WTC11 (cell line): Measurements from ENCODE around the gene PRSS57. TPM values are rescaled to one million over a fixed set of nuclear protein-coding genes. Genes with fewer than 3 reads are reported as not detected.

ENCODE experiments used
- ATAC-seq: fragments of 200-7000 bp; cut with Tn5 transposase; 2 replicates; pipeline ENCODE4 v1.10.0; 2021; ENCODE audit warnings: mild to moderate bottlenecking, moderate library complexity
- CTCF ChIA-PET: fragments of 300-600 bp; sonication (Branson Sonifier 250); formaldehyde crosslinking; loops from one replicate; lab custom pipeline; 2021; ENCODE audit warnings: antibody characterized with exemption; lab: Charles Lee
- POLR2A ChIA-PET: fragments of 350-600 bp; sonication (Branson Sonifier 250); formaldehyde crosslinking; loops from one replicate; lab custom pipeline; 2021; ENCODE audit warnings: antibody characterized with exemption; lab: Charles Lee
- DNase-seq: peaks from one replicate; pipeline ENCODE4 v3.0.0; 2021; ENCODE audit warnings: low spot score
- H3K27ac Mint-ChIP-seq: 2 replicates; pipeline ENCODE4 v1.8.0; 2021; ENCODE audit warnings: mixed read lengths
- H3K27me3 Mint-ChIP-seq: 2 replicates; pipeline ENCODE4 v1.8.0; 2021; ENCODE audit warnings: low read depth, mild to moderate bottlenecking, moderate library complexity, mixed read lengths
- H3K36me3 Mint-ChIP-seq: 2 replicates; pipeline ENCODE4 v1.8.0; 2021; ENCODE audit warnings: mixed read lengths
- H3K4me1 Mint-ChIP-seq: 2 replicates; pipeline ENCODE4 v1.8.0; 2022; ENCODE audit warnings: mixed read lengths
- H3K4me3 Mint-ChIP-seq: 2 replicates; pipeline ENCODE4 v1.8.0; 2021; ENCODE audit warnings: mild to moderate bottlenecking, moderate library complexity, mixed read lengths
- H3K9me3 Mint-ChIP-seq: 2 replicates; pipeline ENCODE4 v1.8.0; 2021; ENCODE audit warnings: mixed read lengths
- AFF4 ChIP-seq: sonication (generic); formaldehyde crosslinking; IDR thresholded peaks from 2 replicates; pipeline ENCODE4 v1.8.1; 2023; ENCODE audit warnings: mild to moderate bottlenecking, missing genetic modification reagents, borderline replicate concordance
- ELF4 ChIP-seq: sonication (generic); formaldehyde crosslinking; IDR thresholded peaks from 2 replicates; pipeline ENCODE4 v1.8.1; 2022; ENCODE audit warnings: low read depth, mild to moderate bottlenecking, moderate library complexity, missing genetic modification reagents
- GTF2I ChIP-seq: fragments of 250-450 bp; sonication (Bioruptor Pico); conservative IDR thresholded peaks from 2 replicates; pipeline ENCODE4 v1.4.0; 2021; ENCODE audit warnings: mild to moderate bottlenecking
- MXD4 ChIP-seq: fragments of 250-450 bp; sonication (Bioruptor Pico); IDR thresholded peaks from 2 replicates; pipeline ENCODE4 v1.8.0; 2021; ENCODE audit warnings: mild to moderate bottlenecking, moderate library complexity, borderline replicate concordance
- NFE2L1 ChIP-seq: sonication (generic); formaldehyde crosslinking; IDR thresholded peaks from 2 replicates; pipeline ENCODE4 v1.8.1; 2023; ENCODE audit warnings: missing genetic modification reagents
- SOX15 ChIP-seq: fragments of 250-450 bp; sonication (Bioruptor Pico); IDR thresholded peaks from 2 replicates; pipeline ENCODE4 v1.9.0; 2021; ENCODE audit warnings: mild to moderate bottlenecking
- ZBTB21 ChIP-seq: sonication (generic); formaldehyde crosslinking; IDR thresholded peaks from 2 replicates; pipeline ENCODE4 v1.8.1; 2023; ENCODE audit warnings: mild to moderate bottlenecking, missing genetic modification reagents, borderline replicate concordance
- ZNF423 ChIP-seq: fragments of 250-450 bp; sonication (Bioruptor Pico); IDR thresholded peaks from 2 replicates; pipeline ENCODE4 v2.1.2; 2022; ENCODE audit warnings: mild to moderate bottlenecking, moderate library complexity
- total RNA-seq: library from RNA; stranded (reverse); gene quantifications from 3 replicates; pipeline ENCODE4 v1.2.3, GENCODE V29; 2021
- TF ChIP-seq, protein P1 (sequence below): sonication (generic); formaldehyde crosslinking; IDR thresholded peaks from 2 replicates; pipeline ENCODE4 v1.8.1; 2023; ENCODE audit warnings: mild to moderate bottlenecking, missing genetic modification reagents
- TF ChIP-seq, protein P2 (sequence below): fragments of 200-600 bp; IDR thresholded peaks from 2 replicates; pipeline ENCODE4 v1.8.0; 2022; ENCODE audit warnings: antibody characterized with exemption
- TF ChIP-seq, protein P3 (sequence below): fragments of 250-450 bp; sonication (Bioruptor Pico); IDR thresholded peaks from 2 replicates; pipeline ENCODE4 v1.9.0; 2021; ENCODE audit warnings: mild to moderate bottlenecking
- TF ChIP-seq, protein P4 (sequence below): sonication (generic); formaldehyde crosslinking; IDR thresholded peaks from 2 replicates; pipeline ENCODE4 v1.8.0; 2022; ENCODE audit warnings: missing genetic modification reagents
- TF ChIP-seq, protein P5 (sequence below): sonication (generic); formaldehyde crosslinking; IDR thresholded peaks from 2 replicates; pipeline ENCODE4 v1.8.0; 2023; ENCODE audit warnings: missing genetic modification reagents, mild to moderate bottlenecking, borderline replicate concordance

PRSS57 gene
- total RNA-seq, 1 experiment from 2014 or later: not detected

GRCh38 chr19:650121-650520 is 45.1 kb downstream of the PRSS57 start (continued):
- TF ChIP-seq AFF4 (CRISPR knock-in tag): no peak
- TF ChIP-seq, protein P1, sequence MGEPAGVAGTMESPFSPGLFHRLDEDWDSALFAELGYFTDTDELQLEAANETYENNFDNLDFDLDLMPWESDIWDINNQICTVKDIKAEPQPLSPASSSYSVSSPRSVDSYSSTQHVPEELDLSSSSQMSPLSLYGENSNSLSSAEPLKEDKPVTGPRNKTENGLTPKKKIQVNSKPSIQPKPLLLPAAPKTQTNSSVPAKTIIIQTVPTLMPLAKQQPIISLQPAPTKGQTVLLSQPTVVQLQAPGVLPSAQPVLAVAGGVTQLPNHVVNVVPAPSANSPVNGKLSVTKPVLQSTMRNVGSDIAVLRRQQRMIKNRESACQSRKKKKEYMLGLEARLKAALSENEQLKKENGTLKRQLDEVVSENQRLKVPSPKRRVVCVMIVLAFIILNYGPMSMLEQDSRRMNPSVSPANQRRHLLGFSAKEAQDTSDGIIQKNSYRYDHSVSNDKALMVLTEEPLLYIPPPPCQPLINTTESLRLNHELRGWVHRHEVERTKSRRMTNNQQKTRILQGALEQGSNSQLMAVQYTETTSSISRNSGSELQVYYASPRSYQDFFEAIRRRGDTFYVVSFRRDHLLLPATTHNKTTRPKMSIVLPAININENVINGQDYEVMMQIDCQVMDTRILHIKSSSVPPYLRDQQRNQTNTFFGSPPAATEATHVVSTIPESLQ (CRISPR knock-in tag): no peak

- H3K27ac Mint-ChIP-seq: no peak overlapping the region
- no peaks in the 10 kb centered on the region for H3K4me1 Mint-ChIP-seq
- H3K27me3 Mint-ChIP-seq: no peaks in the 10 kb centered on the region
- ATAC-seq (no peak), DNase-seq (no peak)
- no peaks in the 10 kb centered on the region for H3K9me3 Mint-ChIP-seq
- ChIA-PET CTCF (no interaction called here), POLR2A (no interaction called here)
- H3K4me3 Mint-ChIP-seq: no peak overlapping the region
- no peaks in the 10 kb centered on the region; the same call in 1 of the 2 replicates for H3K36me3 Mint-ChIP-seq
- TF ChIP-seq, protein P2, sequence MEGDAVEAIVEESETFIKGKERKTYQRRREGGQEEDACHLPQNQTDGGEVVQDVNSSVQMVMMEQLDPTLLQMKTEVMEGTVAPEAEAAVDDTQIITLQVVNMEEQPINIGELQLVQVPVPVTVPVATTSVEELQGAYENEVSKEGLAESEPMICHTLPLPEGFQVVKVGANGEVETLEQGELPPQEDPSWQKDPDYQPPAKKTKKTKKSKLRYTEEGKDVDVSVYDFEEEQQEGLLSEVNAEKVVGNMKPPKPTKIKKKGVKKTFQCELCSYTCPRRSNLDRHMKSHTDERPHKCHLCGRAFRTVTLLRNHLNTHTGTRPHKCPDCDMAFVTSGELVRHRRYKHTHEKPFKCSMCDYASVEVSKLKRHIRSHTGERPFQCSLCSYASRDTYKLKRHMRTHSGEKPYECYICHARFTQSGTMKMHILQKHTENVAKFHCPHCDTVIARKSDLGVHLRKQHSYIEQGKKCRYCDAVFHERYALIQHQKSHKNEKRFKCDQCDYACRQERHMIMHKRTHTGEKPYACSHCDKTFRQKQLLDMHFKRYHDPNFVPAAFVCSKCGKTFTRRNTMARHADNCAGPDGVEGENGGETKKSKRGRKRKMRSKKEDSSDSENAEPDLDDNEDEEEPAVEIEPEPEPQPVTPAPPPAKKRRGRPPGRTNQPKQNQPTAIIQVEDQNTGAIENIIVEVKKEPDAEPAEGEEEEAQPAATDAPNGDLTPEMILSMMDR: no peak
- TF ChIP-seq, protein P3, sequence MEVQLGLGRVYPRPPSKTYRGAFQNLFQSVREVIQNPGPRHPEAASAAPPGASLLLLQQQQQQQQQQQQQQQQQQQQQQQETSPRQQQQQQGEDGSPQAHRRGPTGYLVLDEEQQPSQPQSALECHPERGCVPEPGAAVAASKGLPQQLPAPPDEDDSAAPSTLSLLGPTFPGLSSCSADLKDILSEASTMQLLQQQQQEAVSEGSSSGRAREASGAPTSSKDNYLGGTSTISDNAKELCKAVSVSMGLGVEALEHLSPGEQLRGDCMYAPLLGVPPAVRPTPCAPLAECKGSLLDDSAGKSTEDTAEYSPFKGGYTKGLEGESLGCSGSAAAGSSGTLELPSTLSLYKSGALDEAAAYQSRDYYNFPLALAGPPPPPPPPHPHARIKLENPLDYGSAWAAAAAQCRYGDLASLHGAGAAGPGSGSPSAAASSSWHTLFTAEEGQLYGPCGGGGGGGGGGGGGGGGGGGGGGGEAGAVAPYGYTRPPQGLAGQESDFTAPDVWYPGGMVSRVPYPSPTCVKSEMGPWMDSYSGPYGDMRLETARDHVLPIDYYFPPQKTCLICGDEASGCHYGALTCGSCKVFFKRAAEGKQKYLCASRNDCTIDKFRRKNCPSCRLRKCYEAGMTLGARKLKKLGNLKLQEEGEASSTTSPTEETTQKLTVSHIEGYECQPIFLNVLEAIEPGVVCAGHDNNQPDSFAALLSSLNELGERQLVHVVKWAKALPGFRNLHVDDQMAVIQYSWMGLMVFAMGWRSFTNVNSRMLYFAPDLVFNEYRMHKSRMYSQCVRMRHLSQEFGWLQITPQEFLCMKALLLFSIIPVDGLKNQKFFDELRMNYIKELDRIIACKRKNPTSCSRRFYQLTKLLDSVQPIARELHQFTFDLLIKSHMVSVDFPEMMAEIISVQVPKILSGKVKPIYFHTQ (CRISPR knock-in tag): no peak
- TF ChIP-seq SOX15 (CRISPR knock-in tag): no peak
- TF ChIP-seq ZNF423 (CRISPR knock-in tag): no peak
- no peak for TF ChIP-seq ELF4 (CRISPR knock-in tag)
- no peak for TF ChIP-seq NFE2L1 (CRISPR knock-in tag)
- TF ChIP-seq ZBTB21 (CRISPR knock-in tag): no peak
- TF ChIP-seq, protein P4, sequence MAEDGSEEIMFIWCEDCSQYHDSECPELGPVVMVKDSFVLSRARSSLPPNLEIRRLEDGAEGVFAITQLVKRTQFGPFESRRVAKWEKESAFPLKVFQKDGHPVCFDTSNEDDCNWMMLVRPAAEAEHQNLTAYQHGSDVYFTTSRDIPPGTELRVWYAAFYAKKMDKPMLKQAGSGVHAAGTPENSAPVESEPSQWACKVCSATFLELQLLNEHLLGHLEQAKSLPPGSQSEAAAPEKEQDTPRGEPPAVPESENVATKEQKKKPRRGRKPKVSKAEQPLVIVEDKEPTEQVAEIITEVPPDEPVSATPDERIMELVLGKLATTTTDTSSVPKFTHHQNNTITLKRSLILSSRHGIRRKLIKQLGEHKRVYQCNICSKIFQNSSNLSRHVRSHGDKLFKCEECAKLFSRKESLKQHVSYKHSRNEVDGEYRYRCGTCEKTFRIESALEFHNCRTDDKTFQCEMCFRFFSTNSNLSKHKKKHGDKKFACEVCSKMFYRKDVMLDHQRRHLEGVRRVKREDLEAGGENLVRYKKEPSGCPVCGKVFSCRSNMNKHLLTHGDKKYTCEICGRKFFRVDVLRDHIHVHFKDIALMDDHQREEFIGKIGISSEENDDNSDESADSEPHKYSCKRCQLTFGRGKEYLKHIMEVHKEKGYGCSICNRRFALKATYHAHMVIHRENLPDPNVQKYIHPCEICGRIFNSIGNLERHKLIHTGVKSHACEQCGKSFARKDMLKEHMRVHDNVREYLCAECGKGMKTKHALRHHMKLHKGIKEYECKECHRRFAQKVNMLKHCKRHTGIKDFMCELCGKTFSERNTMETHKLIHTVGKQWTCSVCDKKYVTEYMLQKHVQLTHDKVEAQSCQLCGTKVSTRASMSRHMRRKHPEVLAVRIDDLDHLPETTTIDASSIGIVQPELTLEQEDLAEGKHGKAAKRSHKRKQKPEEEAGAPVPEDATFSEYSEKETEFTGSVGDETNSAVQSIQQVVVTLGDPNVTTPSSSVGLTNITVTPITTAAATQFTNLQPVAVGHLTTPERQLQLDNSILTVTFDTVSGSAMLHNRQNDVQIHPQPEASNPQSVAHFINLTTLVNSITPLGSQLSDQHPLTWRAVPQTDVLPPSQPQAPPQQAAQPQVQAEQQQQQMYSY (CRISPR knock-in tag): no peak
- no peak for TF ChIP-seq GTF2I (CRISPR knock-in tag)
- TF ChIP-seq, protein P5, sequence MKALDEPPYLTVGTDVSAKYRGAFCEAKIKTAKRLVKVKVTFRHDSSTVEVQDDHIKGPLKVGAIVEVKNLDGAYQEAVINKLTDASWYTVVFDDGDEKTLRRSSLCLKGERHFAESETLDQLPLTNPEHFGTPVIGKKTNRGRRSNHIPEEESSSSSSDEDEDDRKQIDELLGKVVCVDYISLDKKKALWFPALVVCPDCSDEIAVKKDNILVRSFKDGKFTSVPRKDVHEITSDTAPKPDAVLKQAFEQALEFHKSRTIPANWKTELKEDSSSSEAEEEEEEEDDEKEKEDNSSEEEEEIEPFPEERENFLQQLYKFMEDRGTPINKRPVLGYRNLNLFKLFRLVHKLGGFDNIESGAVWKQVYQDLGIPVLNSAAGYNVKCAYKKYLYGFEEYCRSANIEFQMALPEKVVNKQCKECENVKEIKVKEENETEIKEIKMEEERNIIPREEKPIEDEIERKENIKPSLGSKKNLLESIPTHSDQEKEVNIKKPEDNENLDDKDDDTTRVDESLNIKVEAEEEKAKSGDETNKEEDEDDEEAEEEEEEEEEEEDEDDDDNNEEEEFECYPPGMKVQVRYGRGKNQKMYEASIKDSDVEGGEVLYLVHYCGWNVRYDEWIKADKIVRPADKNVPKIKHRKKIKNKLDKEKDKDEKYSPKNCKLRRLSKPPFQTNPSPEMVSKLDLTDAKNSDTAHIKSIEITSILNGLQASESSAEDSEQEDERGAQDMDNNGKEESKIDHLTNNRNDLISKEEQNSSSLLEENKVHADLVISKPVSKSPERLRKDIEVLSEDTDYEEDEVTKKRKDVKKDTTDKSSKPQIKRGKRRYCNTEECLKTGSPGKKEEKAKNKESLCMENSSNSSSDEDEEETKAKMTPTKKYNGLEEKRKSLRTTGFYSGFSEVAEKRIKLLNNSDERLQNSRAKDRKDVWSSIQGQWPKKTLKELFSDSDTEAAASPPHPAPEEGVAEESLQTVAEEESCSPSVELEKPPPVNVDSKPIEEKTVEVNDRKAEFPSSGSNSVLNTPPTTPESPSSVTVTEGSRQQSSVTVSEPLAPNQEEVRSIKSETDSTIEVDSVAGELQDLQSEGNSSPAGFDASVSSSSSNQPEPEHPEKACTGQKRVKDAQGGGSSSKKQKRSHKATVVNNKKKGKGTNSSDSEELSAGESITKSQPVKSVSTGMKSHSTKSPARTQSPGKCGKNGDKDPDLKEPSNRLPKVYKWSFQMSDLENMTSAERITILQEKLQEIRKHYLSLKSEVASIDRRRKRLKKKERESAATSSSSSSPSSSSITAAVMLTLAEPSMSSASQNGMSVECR: no peak
- TF ChIP-seq MXD4: no peak
Measured at GRCh38 chr19:648904-649801, 46.1 kb downstream of the PRSS57 start.
